Activated CD8-positive, alpha-beta T cell treated with anti-CD3 and anti-CD28 coated beads for 36 hours (primary cell): ENCODE measurements around the gene ANKRD13D. TPM values are rescaled to one million over a fixed set of nuclear protein-coding genes. Genes with fewer than 3 reads are reported as not detected.

Experiments
- ATAC-seq: fragments of 200-7000 bp; cut with Tn5 transposase; one replicate; pipeline ENCODE4 v1.10.0; 2021; ENCODE audit warnings: mild to moderate bottlenecking, moderate library complexity
- CTCF ChIA-PET: fragments of 350-600 bp; sonication (Branson Sonifier 250); formaldehyde crosslinking; loops from one replicate; lab custom pipeline; 2021; ENCODE audit warnings: antibody characterized with exemption; lab: Charles Lee
- POLR2A ChIA-PET: fragments of 350-600 bp; sonication (Branson Sonifier 250); formaldehyde crosslinking; loops from one replicate; lab custom pipeline; 2021; ENCODE audit warnings: antibody characterized with exemption; lab: Charles Lee
- DNase-seq: peaks from one replicate; pipeline ENCODE4 v3.0.0-alpha.2; 2020
- H3K27ac Mint-ChIP-seq: one replicate; pipeline ENCODE4 v1.8.0; 2021; ENCODE audit warnings: mild to moderate bottlenecking, mixed read lengths
- H3K27me3 Mint-ChIP-seq: one replicate; pipeline ENCODE4 v1.8.0; 2021; ENCODE audit warnings: mixed read lengths
- H3K36me3 Mint-ChIP-seq: one replicate; pipeline ENCODE4 v1.8.0; 2021; ENCODE audit warnings: low read depth, mixed read lengths
- H3K4me1 Mint-ChIP-seq: one replicate; pipeline ENCODE4 v1.8.0; 2021; ENCODE audit warnings: low read depth, mixed read lengths
- H3K4me3 Mint-ChIP-seq: one replicate; pipeline ENCODE4 v1.8.0; 2021; ENCODE audit warnings: mild to moderate bottlenecking, moderate library complexity, mixed read lengths
- H3K9me3 Mint-ChIP-seq: one replicate; pipeline ENCODE4 v1.8.0; 2021; ENCODE audit warnings: mixed read lengths
- intact Hi-C: fragments of 100-400 bp; cut with micrococcal nuclease; formaldehyde crosslinking; loops from one replicate; pipeline ENCODE4 v1.10.0; 2022
- total RNA-seq, 2 experiments: library from RNA; stranded (reverse); gene quantifications; one replicate each; pipeline ENCODE4 v1.2.3, GENCODE V29; 2021
- TF ChIP-seq, protein P1 (sequence below): fragments of 200-600 bp; IDR thresholded peaks from one replicate; pipeline ENCODE4 v1.8.0; 2022; ENCODE audit warnings: antibody characterized with exemption, mild to moderate bottlenecking

The ANKRD13D gene
- total RNA-seq, 2 experiments from 2014 or later: 75.4 to 78.7 TPM

DNA sequence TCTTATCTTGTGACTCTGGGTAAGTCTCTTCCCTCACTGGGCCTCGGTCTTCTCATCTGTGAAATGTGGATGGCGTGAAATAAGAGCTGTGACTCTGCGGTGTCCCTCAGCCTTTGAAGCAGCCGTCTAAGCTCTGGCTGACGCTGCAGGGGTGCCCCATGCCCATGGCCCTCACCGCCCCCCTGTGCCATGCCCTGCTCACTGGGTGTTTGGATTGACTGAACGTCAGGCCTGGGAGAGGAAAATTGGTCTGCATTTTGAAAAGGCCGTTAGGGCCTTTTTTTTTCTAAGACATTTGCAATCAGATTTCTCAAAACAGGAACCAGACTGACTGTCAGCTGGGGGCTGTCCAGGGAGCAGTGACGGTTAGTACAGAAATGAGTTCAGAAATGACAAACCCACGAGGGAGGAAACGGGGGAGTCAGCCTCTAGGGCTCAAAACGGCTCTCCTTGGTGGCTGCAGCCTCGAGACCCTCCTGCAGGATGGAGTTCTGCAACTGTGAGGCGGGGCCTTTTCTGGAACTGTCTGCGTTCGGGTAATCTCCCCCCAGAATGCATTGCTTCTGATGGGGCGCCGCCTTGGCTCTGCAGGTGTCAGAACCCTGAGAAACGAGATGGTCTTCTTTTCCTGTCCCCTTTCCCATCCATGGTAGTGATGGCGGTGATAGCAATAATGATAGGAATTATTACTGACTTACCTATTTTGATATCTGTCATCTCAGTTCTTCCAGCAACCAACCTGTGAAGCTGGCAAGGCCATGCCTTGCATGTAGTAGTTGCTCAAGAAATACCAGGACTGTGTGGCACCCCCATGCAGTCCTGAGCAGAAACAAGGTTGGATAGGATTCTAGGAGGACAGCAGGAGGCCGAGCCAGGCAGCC lies 20.8 kb upstream of the ANKRD13D start:
- Mint-ChIP-seq H3K27me3 (no peaks in the 10 kb centered on the region), H3K27ac (peak overlapping the region; percentile 97), H3K9me3 (no peaks in the 10 kb centered on the region), H3K4me1 (peaks cover 62% of the 10 kb centered on the region), H3K4me3 (peak overlapping the region; percentile 90), H3K36me3 (peaks cover 62% of the 10 kb centered on the region)
- TF ChIP-seq, protein P1, sequence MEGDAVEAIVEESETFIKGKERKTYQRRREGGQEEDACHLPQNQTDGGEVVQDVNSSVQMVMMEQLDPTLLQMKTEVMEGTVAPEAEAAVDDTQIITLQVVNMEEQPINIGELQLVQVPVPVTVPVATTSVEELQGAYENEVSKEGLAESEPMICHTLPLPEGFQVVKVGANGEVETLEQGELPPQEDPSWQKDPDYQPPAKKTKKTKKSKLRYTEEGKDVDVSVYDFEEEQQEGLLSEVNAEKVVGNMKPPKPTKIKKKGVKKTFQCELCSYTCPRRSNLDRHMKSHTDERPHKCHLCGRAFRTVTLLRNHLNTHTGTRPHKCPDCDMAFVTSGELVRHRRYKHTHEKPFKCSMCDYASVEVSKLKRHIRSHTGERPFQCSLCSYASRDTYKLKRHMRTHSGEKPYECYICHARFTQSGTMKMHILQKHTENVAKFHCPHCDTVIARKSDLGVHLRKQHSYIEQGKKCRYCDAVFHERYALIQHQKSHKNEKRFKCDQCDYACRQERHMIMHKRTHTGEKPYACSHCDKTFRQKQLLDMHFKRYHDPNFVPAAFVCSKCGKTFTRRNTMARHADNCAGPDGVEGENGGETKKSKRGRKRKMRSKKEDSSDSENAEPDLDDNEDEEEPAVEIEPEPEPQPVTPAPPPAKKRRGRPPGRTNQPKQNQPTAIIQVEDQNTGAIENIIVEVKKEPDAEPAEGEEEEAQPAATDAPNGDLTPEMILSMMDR: no peak
- ATAC-seq: peak; percentile 61
- ChIA-PET CTCF (interaction anchor here (1.0 to 7.1 kb wide), 9 partner anchors 9 to 361 kb away, joined by 3 to 65 read pairs (median 8); partner anchors contain the start of genes ANKRD13D and TBC1D10C), POLR2A (interaction anchor here (0.6 to 19.8 kb wide), 18 partner anchors 12 to 706 kb away, joined by 3 to 308 read pairs (median 5); partner anchors contain the start of genes ANKRD13D and PTPRCAP)
- intact Hi-C loops: loop anchor here (2.0 kb wide), 1 partner anchor 48 kb away; no protein-coding TSS in a partner anchor
- peak; percentile 93 for DNase-seq

DNA sequence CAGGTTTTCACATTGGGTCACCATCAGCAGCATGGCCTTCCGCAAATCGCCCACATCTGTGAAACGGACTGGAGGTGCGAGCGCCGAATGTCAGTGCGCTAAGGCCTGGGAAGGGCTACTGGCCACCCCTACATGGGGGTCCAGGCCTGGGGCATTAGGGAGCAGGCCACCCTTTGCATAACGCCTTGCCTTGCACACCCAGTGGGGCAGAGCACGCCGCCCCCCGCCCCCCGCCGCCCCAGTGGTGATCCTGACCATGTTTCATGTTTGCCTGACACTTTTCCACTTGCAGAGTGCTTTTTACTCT lies 20.2 kb upstream of the ANKRD13D start:
- DNase-seq: no peak

DNA sequence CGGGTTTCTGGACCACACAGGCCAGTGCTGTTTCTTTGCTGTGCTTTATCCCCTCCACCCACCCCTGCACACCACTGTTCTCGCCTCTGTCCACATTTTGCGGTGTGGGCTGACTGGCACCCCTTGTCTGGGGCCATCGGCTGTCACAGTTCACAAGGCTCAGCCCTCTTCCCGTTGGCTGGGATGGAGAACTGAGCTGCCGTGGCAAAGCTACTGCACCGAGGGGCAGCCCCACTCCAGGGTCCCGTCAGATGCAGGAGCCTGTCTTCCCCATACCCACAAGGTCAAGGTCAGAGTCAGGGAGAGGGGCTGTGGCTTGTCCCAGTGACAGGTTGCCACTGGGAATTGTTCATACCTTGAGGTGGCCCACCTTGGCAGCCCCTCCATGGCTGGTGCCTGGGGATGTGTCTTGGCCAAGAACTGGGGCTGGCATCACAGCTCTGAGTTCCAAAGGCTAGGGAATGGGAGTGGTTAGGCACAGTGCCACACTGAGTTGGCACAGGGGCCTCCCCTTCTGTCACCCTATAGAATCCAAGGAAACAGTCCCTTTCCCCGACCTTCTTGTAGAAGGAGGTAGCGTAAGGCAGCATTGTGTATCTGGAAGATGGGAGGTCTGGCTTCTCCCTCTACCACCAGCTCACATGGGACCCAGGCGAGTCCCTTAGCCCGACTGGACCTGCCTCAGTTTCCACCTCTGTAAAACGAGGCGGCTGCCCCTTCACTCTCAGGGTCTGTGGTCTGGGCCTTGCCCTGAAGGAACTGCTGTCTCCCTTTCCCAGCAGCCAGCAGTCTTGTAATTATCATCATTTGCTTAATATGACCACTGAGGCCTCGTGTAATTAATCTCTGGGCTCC lies 19.5 kb upstream of the ANKRD13D start:
- Mint-ChIP-seq H3K4me1 (peaks cover 59% of the 10 kb centered on the region), H3K4me3 (peak overlapping the region; percentile 90), H3K27ac (peak overlapping the region; percentile 97), H3K9me3 (no peaks in the 10 kb centered on the region), H3K27me3 (no peaks in the 10 kb centered on the region), H3K36me3 (peaks cover 66% of the 10 kb centered on the region)
- ChIA-PET CTCF (interaction anchor here (1.4 to 7.1 kb wide), 6 partner anchors 8 to 113 kb away, joined by 3 to 65 read pairs (median 6); partner anchors contain the start of gene ANKRD13D), POLR2A (interaction anchor here (0.8 to 19.8 kb wide), 11 partner anchors 10 to 187 kb away, joined by 3 to 308 read pairs (median 5); partner anchors contain the start of gene ANKRD13D)
- ATAC-seq (no peak), DNase-seq (no peak)
- TF ChIP-seq, protein P1: no peak
- intact Hi-C loops: loop anchor here (2.0 kb wide), 2 partner anchors 19 to 47 kb away; partner anchors contain the start of gene ANKRD13D

More for the DNA sequence above, 20.2 kb upstream of the ANKRD13D start:
- no peak for ATAC-seq
- Mint-ChIP-seq H3K9me3 (no peaks in the 10 kb centered on the region), H3K27ac (peak overlapping the region; percentile 97), H3K36me3 (peaks cover 62% of the 10 kb centered on the region), H3K27me3 (no peaks in the 10 kb centered on the region), H3K4me1 (peaks cover 62% of the 10 kb centered on the region), H3K4me3 (peak overlapping the region; percentile 90)
- CTCF ChIA-PET: interaction anchor here (2.3 to 7.1 kb wide), 4 partner anchors 9 to 49 kb away, joined by 6 to 65 read pairs (median 34); partner anchors contain the start of gene ANKRD13D
- TF ChIP-seq, protein P1: no peak
- POLR2A ChIA-PET: interaction anchor here (0.9 to 19.8 kb wide), 8 partner anchors 11 to 84 kb away, joined by 3 to 308 read pairs (median 6); partner anchors contain the start of gene ANKRD13D
- intact Hi-C loops: loop anchor here (2.0 kb wide), 1 partner anchor 48 kb away; no protein-coding TSS in a partner anchor

DNA sequence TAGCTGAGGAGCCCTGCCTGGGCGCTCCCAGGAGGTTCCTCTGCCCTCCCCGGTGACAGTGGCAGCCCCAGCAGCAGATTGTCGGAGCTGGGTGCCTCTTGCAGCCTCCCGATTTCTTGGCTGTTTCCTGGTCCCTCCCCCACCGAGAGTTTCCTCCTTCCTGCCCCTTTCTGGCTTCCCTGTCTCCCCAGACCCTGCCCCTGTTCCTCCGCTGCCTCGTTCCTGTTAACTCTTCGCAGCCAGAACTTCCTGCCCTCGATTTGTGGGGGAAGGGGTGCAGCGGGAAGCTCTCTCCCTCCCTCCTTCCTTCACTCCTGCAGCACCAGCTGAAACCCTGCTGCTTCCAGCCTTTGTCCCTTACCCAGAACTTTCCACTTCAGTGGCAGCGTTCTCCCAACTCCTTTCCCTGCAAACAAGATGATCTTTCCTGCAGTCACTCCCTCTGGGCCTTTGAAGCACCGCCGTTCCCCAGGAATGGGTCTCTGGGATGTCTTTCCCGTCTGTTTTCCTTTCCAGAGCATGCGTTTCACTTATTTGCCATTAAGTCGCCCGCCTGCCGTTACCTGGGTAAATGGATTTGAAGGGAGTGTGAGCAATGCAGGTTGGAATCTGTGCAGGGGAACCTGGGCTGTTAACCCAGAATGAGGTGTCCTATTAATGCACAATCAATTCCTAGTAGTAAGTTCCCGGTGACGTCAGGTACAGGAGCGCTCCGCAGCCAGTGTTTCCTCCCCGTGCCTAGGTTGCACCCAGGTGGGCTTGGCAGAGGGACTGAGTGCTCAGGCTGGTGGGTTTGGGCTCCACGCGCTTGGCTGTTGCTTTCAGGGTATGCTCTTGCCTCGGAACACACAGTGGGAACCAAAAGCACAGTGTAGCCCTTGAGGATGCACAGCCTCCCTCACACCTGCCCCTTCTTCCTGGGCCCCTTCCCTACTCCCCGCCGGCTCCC lies 18.6 kb upstream of the ANKRD13D start:
- ChIA-PET POLR2A (interaction anchor here (0.7 to 19.8 kb wide), 18 partner anchors 8 to 197 kb away, joined by 3 to 308 read pairs (median 4); partner anchors contain the start of genes ANKRD13D and SSH3), CTCF (interaction anchor here (0.9 to 7.1 kb wide), 10 partner anchors 8 to 112 kb away, joined by 3 to 65 read pairs (median 6); partner anchors contain the start of gene ANKRD13D)
- Mint-ChIP-seq H3K27me3 (no peaks in the 10 kb centered on the region), H3K4me1 (peaks cover 58% of the 10 kb centered on the region), H3K36me3 (peaks cover 71% of the 10 kb centered on the region), H3K27ac (peak overlapping the region; percentile 97), H3K9me3 (no peaks in the 10 kb centered on the region), H3K4me3 (peak overlapping the region; percentile 90)
- TF ChIP-seq, protein P1: no peak
- intact Hi-C loops: loop anchor here (2.0 kb wide), 1 partner anchor 18 kb away; the partner anchor contains the start of gene ANKRD13D
- ATAC-seq (no peak), DNase-seq (no peak)
